Activated CD4-positive, alpha-beta T cell treated with anti-CD3 and anti-CD28 coated beads, Interleukin-2, Interleukin-6, amounts not matched to agents 100 ng/mL and 50 ng/mL, durations not matched to agents 16 hours and 8 hours (primary cell): Measurements from ENCODE around the gene ARL6IP6.
"Not testable (repeated sequence)": the region's sequence is repeated elsewhere in the genome, so short reads cannot be mapped to it uniquely, and the experiment has no call there.

ENCODE experiments used
- DNase-seq: peaks from one replicate; pipeline ENCODE4 v3.0.0-alpha.2; 2020

ARL6IP6 gene

GRCh38 chr2:152718076-152718908 is at the start of gene ARL6IP6:
TSS of gene ARL6IP6 (plus strand) at chr2:152718620. CDS start at chr2:152718625, 5 bp downstream.
- DNase-seq: peak; percentile 95

- DNase-seq: no peak
These were observed 44.1 kb upstream of the ARL6IP6 start for GRCh38 chr2:152674334-152674733.

- DNase-seq: no peak
These were observed 42.0 kb upstream of the ARL6IP6 start for GRCh38 chr2:152676461-152676860.

- DNase-seq: no peak
These were observed 39.6 kb upstream of the ARL6IP6 start for GRCh38 chr2:152678808-152679207.

- DNase-seq: no peak
These were observed 35.8 kb upstream of the ARL6IP6 start for GRCh38 chr2:152682663-152683062.

- no peak for DNase-seq
These were observed 35.0 kb upstream of the ARL6IP6 start for GRCh38 chr2:152683400-152683799.

GRCh38 chr2:152686321-152686720 is 32.1 kb upstream of the ARL6IP6 start:
- no peak for DNase-seq

- DNase-seq: peak; percentile 61
These were observed 25.4 kb upstream of the ARL6IP6 start for GRCh38 chr2:152693033-152693432.

GRCh38 chr2:152694161-152694661 is 24.2 kb upstream of the ARL6IP6 start:
- peak; percentile 62 for DNase-seq

GRCh38 chr2:152695763-152696162 is 22.7 kb upstream of the ARL6IP6 start:
- no peak for DNase-seq

GRCh38 chr2:152696476-152696875 is 21.9 kb upstream of the ARL6IP6 start:
- DNase-seq: no peak

GRCh38 chr2:152701198-152701597 is 17.2 kb upstream of the ARL6IP6 start:
- DNase-seq: no peak

GRCh38 chr2:152706477-152707021 is 11.9 kb upstream of the ARL6IP6 start:
- no peak for DNase-seq

- DNase-seq: no peak
These were observed 9.7 kb upstream of the ARL6IP6 start for GRCh38 chr2:152708742-152709141.

- no peak for DNase-seq
These were observed 7.7 kb upstream of the ARL6IP6 start for GRCh38 chr2:152710713-152711112.

- no peak for DNase-seq
These were observed 3.3 kb upstream of the ARL6IP6 start for GRCh38 chr2:152715112-152715511.

- DNase-seq: peak; percentile 61
These were observed 2.5 kb upstream of the ARL6IP6 start for GRCh38 chr2:152715854-152716428.

GRCh38 chr2:152716805-152717227 is 1.6 kb upstream of the ARL6IP6 start:
- DNase-seq: peak; percentile 35

GRCh38 chr2:152717228-152718075 is 968 bp upstream of the ARL6IP6 start, which contains the start of gene PRPF40A:
TSS of gene PRPF40A (minus strand) at chr2:152717461. CDS start at chr2:152717439, 22 bp downstream.
- DNase-seq: peak; percentile 99

- peak; percentile 72 for DNase-seq
These were observed 657 bp downstream of the ARL6IP6 start for GRCh38 chr2:152718909-152719645.

- no peak for DNase-seq
These were observed 2.4 kb downstream of the ARL6IP6 start for GRCh38 chr2:152720794-152721193.

- not testable (repeated sequence) for DNase-seq
These were observed 4.2 kb downstream of the ARL6IP6 start for GRCh38 chr2:152722639-152723038.
